LNCAP (cell line): ENCODE results near the gene CXCR6.

Experiments
- TF ChIP-seq, protein P1 (sequence below): fragments of 450-650 bp; IDR thresholded peaks from 2 replicates; pipeline ENCODE4 v1.5.1; 2017; ENCODE audit warnings: mild to moderate bottlenecking

The CXCR6 gene

GRCh38 chr3:45927881-45928280, 15.4 kb upstream of the CXCR6 start:
- TF ChIP-seq, protein P1, sequence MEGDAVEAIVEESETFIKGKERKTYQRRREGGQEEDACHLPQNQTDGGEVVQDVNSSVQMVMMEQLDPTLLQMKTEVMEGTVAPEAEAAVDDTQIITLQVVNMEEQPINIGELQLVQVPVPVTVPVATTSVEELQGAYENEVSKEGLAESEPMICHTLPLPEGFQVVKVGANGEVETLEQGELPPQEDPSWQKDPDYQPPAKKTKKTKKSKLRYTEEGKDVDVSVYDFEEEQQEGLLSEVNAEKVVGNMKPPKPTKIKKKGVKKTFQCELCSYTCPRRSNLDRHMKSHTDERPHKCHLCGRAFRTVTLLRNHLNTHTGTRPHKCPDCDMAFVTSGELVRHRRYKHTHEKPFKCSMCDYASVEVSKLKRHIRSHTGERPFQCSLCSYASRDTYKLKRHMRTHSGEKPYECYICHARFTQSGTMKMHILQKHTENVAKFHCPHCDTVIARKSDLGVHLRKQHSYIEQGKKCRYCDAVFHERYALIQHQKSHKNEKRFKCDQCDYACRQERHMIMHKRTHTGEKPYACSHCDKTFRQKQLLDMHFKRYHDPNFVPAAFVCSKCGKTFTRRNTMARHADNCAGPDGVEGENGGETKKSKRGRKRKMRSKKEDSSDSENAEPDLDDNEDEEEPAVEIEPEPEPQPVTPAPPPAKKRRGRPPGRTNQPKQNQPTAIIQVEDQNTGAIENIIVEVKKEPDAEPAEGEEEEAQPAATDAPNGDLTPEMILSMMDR = no peak

- TF ChIP-seq, protein P1 = peak; percentile 83
Measured at GRCh38 chr3:45929042-45929679, 14.1 kb upstream of the CXCR6 start.

DNA sequence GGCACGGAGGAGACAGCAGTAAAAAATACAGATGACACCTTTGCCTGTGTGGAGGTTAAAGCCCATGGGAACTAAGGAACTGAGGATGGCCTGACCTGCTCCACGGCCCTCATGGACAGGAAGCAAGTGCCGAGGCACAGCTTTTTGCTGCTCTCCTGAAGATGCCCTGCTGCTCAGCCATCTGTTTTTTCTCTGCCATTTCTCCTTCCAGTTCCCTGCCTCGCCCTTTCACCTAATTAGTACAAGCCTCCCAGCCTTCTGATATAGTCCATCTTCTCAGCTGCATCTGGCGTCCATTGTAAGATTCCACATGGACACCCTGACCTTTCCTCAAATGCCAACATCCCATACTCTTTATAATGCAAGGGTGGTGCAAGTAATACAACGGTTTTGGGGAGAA, 11.8 kb upstream of the CXCR6 start:
- TF ChIP-seq, protein P1 = no peak

GRCh38 chr3:45932112-45932511, 11.2 kb upstream of the CXCR6 start:
- TF ChIP-seq, protein P1 = no peak

DNA sequence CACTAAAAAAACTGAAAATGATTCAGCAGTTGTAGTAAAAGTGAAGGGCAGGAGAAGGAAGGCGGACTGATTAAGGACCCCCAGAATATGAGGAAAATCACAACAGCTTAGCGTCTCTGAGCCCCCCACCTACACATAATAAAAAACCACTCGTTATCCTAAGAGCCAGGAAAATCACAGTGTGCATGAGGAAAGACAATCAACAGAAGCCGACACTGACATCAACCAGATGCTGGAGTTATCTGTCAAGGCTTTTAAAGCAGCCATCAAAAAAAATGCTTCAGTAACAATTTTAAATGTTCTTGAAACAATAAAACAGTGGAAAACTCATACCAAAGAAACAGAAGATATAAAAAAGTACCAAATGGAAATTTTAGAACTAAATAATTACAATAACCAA, 9.7 kb upstream of the CXCR6 start:
- TF ChIP-seq, protein P1 = no peak

DNA sequence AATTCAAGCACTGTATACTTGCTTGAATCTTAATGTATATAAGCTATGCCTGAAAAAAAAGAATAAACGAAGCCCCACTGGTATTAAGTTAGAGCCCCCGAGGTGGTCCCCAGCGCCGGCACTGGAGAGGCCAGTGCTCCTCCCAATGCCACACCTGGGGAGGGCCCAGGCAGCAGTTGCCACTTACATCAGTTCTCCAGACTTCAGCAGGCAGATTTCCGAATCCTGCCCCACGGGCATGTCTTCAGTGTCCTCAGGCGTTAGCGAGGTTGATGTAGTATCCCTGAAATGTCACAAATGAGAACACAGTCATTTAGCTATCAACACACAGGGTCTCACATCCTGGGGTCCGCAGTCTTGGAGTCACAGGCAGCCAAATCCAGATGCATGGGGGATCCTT, 7.0 kb upstream of the CXCR6 start:
- TF ChIP-seq, protein P1 = no peak

DNA sequence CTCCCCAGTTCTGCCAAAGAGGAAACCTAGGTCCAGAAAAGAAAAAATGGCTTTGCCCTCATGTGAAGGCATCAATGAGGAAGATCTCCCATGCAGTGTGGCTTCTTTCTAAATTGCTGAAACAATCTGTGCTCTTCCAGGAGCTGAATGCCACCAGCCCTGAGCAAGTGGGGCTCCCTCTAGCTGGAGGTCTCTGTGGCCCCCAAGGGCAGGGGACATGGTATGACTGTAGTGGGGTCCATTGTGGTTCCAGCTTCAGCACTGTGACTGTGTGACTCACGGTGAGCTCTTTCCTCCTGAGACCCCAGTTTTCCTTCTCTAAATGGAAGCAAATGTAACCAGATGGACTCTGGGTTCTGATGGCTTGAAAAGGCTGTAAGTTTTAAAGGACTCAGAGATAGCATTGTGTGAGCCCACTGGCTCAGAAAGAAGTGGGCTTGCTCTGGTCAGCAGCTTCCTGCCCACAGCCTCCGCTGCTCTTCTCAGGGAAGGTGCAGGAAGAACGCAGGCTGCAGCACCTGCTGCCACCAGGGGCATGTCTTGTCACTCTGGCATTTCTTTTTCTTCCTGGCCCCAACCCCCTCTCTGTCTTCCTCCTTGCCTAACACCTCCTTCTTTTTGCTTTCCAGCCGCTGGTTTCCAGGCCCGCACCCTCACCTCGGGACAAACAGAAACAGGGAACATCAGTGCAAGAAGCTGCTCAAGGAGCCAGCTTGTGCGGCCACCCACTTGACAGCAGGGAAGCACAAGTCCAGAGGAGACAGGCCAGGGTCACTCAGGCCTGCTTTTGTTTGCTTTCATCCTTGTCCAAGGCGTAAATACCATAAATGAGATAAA, 5.8 kb upstream of the CXCR6 start:
- TF ChIP-seq, protein P1 = no peak
